Astrocyte of the cerebellum (primary cell): Measurements from ENCODE around the gene HEATR5B.

Source experiments
- DNase-seq: peaks from one replicate; pipeline ENCODE4 v3.0.0-alpha.2; 2011; ENCODE audit warnings: low read depth
- H3K4me3 ChIP-seq: 2 replicates; pipeline ENCODE4 v1.5.1; 2011; ENCODE audit warnings: mild to moderate bottlenecking, low read depth, low read length, moderate library complexity
- in situ Hi-C: cut with HindIII; loops from 2 replicates; pipeline ENCODE4 v1.10.0; 2017; ENCODE audit warnings: low sequenced_read_pairs
- TF ChIP-seq, protein P1 (sequence below): IDR thresholded peaks from 2 replicates; pipeline ENCODE4 v1.5.1; 2012; ENCODE audit warnings: low read length, low read depth, moderate library complexity, mild to moderate bottlenecking; ENCODE audit errors: missing control alignments

Gene HEATR5B

DNA sequence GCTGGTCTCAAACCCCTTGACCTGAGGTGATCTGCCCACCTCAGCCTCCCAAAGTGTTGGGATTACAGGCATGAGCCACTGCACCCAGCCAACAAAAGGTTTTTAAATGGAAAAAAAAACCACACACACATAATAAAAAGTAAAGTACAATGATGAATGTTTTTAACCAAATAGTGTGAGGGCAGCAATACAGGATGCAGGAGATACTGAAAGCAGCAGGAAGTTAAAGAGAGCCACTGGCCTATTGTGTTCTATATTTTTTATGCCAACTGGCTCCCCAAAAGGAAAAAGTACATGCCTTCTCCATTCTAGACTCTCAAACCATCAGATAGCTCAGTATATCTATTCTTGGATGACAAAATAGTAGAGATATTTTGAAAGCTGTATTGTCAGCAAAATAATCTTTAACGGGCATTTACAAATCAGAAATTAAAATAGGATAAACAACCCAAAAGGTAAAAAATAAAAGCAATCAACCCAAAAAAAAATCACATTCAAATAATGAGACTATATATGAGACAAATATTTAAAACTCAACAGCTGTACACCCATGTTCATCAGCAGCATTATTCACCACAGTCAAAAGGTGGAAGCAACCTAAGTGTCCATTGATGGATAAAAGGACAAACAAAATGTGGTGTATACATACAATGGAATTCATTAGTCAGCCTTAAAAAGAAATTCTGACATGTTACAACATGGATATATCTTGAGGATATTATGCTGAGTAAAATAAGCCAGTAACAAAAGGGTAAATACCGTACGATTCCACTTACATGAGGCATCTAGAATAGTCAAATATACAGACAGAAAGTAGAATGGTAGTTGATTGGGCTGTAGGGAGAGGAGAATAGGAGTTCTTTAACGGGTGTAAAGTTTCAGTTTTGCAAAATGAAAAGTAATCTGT, 26.4 kb upstream of the HEATR5B start:
- in situ Hi-C loops, result no loop called here
- DNase-seq, result no peak
- H3K4me3 ChIP-seq, result no peak overlapping the region
- TF ChIP-seq, protein P1, sequence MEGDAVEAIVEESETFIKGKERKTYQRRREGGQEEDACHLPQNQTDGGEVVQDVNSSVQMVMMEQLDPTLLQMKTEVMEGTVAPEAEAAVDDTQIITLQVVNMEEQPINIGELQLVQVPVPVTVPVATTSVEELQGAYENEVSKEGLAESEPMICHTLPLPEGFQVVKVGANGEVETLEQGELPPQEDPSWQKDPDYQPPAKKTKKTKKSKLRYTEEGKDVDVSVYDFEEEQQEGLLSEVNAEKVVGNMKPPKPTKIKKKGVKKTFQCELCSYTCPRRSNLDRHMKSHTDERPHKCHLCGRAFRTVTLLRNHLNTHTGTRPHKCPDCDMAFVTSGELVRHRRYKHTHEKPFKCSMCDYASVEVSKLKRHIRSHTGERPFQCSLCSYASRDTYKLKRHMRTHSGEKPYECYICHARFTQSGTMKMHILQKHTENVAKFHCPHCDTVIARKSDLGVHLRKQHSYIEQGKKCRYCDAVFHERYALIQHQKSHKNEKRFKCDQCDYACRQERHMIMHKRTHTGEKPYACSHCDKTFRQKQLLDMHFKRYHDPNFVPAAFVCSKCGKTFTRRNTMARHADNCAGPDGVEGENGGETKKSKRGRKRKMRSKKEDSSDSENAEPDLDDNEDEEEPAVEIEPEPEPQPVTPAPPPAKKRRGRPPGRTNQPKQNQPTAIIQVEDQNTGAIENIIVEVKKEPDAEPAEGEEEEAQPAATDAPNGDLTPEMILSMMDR, result no peak

DNA sequence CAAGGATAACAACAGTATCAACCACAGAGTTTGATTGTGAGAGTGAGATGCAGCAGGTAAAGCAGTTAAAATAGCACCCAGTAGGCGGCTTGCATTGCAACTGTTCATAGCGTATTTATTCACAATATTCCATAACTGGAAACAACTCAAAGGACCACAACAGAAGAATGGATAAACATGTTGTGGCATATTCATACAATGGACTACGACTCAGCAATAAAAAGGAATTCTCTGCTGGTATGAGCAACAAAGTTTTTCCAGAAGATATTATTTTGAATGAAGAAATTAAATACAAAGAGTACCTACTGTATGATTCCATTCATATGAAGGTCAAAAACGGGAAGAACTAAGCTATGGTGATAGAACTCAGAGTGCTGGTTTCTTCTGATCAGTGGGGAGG, 25.4 kb upstream of the HEATR5B start:
- no peak for DNase-seq
- TF ChIP-seq, protein P1, result no peak
- no peak overlapping the region for H3K4me3 ChIP-seq
- in situ Hi-C loops, result no loop called here

DNA sequence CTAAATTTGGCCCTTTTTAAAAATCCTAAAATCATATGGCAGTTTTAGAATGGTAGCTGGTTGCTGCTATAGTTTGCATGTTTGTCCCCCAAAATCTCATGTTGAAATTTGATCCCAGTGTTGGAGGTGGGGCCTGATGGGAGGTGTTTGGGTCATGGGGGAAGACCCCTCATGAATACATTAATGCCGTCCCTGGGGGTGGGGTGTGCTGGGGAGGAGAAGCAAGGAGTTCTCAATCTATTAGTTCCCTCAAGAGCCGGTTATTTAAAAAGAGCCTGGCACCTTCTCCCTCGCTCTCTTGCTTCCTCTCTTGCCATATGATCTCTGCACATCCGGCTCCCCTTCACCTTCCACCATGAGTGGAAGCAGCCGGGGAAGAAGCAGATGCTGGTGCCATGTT, 21.0 kb upstream of the HEATR5B start:
- no peak overlapping the region for H3K4me3 ChIP-seq
- in situ Hi-C loops, result no loop called here
- TF ChIP-seq, protein P1, result no peak
- no peak for DNase-seq

DNA sequence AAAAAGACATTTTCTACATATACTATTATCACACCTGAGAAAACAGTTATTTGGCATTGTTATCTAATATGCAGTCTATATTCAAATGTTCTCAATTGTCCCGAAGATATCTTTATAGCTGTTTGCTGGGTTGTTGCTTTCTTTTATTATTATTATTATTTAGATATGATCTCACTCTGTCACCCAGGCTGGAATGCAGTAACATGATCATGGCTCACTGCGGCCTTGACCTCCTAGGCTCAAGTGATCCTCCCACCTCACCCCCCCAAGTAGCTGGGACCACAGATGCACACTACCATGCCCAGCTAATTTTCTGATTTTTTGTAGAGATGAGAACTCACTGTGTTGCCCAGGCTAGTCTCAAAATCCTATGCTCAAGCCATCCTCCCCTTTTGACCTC, 20.0 kb upstream of the HEATR5B start:
- in situ Hi-C loops, result no loop called here

DNA sequence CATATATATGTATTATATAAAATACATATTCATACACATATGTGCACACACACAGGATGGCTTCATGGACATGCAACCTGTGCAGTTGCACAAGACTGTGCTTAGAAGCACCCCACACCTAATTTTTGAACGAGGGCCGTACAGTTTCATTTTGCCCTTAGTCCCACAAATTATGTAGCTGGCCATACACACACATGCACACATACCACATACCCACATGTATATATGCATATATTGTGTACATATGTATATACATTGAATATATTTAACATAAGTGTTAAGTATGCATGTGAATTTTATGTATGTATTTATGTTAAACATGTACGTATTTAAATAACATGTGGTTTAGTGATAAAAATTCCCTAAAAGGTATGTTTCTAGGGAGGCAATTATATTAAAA, 18.4 kb upstream of the HEATR5B start:
- H3K4me3 ChIP-seq, result no peak overlapping the region
- DNase-seq, result no peak
- in situ Hi-C loops, result no loop called here
- TF ChIP-seq, protein P1, result no peak

More for the DNA sequence above, 20.0 kb upstream of the HEATR5B start:
- no peak overlapping the region for H3K4me3 ChIP-seq
- TF ChIP-seq, protein P1, result no peak
- no peak for DNase-seq

DNA sequence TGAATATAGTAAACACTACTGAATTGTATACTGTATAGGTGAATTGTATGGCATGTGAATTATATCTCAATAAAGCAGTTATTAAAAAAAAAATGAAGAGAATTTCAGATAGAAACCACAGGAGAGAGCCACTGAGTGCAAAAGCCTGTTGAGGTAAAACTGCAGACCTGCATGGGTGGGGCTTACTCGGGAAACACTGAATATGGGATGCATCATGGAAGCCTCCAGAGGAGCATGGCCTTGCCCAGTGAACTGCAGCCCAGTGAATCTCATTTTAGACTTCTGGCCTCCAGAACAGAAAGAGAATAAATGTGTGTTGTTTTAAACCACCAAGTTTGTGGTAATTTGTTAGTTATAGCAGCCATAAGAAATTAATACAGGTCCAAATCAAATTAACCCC, 15.9 kb upstream of the HEATR5B start:
- TF ChIP-seq, protein P1, result no peak
- in situ Hi-C loops, result no loop called here
- DNase-seq, result no peak
- H3K4me3 ChIP-seq, result no peak overlapping the region
